Activated CD4-positive, alpha-beta T cell treated with anti-CD3 and anti-CD28 coated beads, Interleukin-2, Interleukin-4, amounts not matched to agents 100 ng/mL and 50 ng/mL, durations not matched to agents 16 hours and 8 hours (primary cell): ENCODE results near the gene CCDC24.

Experiments
- DNase-seq: peaks from one replicate; pipeline ENCODE4 v3.0.0-alpha.2; 2020; ENCODE audit warnings: low spot score

The CCDC24 gene

GRCh38 chr1:43991476-43992231 is at the start of gene CCDC24:
TSS of gene CCDC24 (plus strand) at chr1:43991599. CDS start at chr1:43991879, 280 bp downstream.
- peak; percentile 75 for DNase-seq

- DNase-seq: no peak
These were observed 49.0 kb upstream of the CCDC24 start for GRCh38 chr1:43942411-43942810.

GRCh38 chr1:43944860-43945259 is 46.5 kb upstream of the CCDC24 start:
- DNase-seq: no peak

- no peak for DNase-seq
These were observed 45.6 kb upstream of the CCDC24 start for GRCh38 chr1:43945674-43946235.

- peak; percentile 96 for DNase-seq
These were observed 45.0 kb upstream of the CCDC24 start, which contains the start of gene IPO13 for GRCh38 chr1:43946236-43947060. TSS of gene IPO13 (plus strand) at chr1:43946950. CDS start at chr1:43947601, 651 bp downstream.

GRCh38 chr1:43947061-43947873 is 44.1 kb upstream of the CCDC24 start:
- DNase-seq: no peak

GRCh38 chr1:43947874-43948437 is 43.4 kb upstream of the CCDC24 start:
- DNase-seq: no peak

GRCh38 chr1:43949678-43950077 is 41.7 kb upstream of the CCDC24 start:
- DNase-seq: no peak

- DNase-seq: no peak
These were observed 40.1 kb upstream of the CCDC24 start for GRCh38 chr1:43951021-43951985.

- no peak for DNase-seq
These were observed 38.6 kb upstream of the CCDC24 start for GRCh38 chr1:43952731-43953346.

- DNase-seq: no peak
These were observed 38.0 kb upstream of the CCDC24 start for GRCh38 chr1:43953361-43953760.

- DNase-seq: no peak
These were observed 37.4 kb upstream of the CCDC24 start for GRCh38 chr1:43954036-43954435.

- no peak for DNase-seq
These were observed 35.2 kb upstream of the CCDC24 start for GRCh38 chr1:43956234-43956633.

- no peak for DNase-seq
These were observed 33.9 kb upstream of the CCDC24 start for GRCh38 chr1:43957407-43958040.

GRCh38 chr1:43958351-43959255 is 32.8 kb upstream of the CCDC24 start:
- DNase-seq: no peak

- no peak for DNase-seq
These were observed 30.6 kb upstream of the CCDC24 start for GRCh38 chr1:43960798-43961197.

GRCh38 chr1:43961692-43962091 is 29.7 kb upstream of the CCDC24 start:
- no peak for DNase-seq

- DNase-seq: no peak
These were observed 29.1 kb upstream of the CCDC24 start for GRCh38 chr1:43962324-43962723.
